ENCODE measurements around the gene ARHGAP1. TPM values are rescaled to one million over a fixed set of nuclear protein-coding genes. Genes with fewer than 3 reads are reported as not detected.

Gene ARHGAP1
- total RNA-seq, 3 donors from 2014 or later: 26.5 to 55.7 (median 33.8) TPM

GRCh38 chr11:46706886-46707285 lies 6.5 kb upstream of the ARHGAP1 start:
- intact Hi-C loops (cut with DNase I; ENCODE audit: low total_unique reads): no loop called here
- peaks cover 20% of the 10 kb centered on the region for H3K36me3 ChIP-seq

GRCh38 chr11:46705070-46705688 lies 4.8 kb upstream of the ARHGAP1 start:
- H3K27me3 ChIP-seq: no peaks in the 10 kb centered on the region
- TF ChIP-seq CTCF (IDR thresholded peaks at IDR 0.05) (no peak), POLR2AphosphoS5 (IDR thresholded peaks at IDR 0.05) (no peak), POLR2A (IDR thresholded peaks at IDR 0.05) (no peak)
- H3K4me1 ChIP-seq: peaks cover 0 to 7% of the 10 kb centered on the region in 2 donors
- no peak overlapping the region for H3K4me3 ChIP-seq
- peaks cover 20% of the 10 kb centered on the region for H3K36me3 ChIP-seq
- no peaks in the 10 kb centered on the region for H3K9me3 ChIP-seq
- no peak for DNase-seq (ENCODE audit: low spot score in 2 of 2)
- H3K27ac ChIP-seq: no peak overlapping the region
- intact Hi-C loops (cut with DNase I; ENCODE audit: low total_unique reads): no loop called here

More at GRCh38 chr11:46706886-46707285, 6.5 kb upstream of the ARHGAP1 start:
- DNase-seq (ENCODE audit: low spot score in 2 of 2): no peak
- no peak overlapping the region for H3K27ac ChIP-seq
- no peaks in the 10 kb centered on the region for H3K9me3 ChIP-seq
- TF ChIP-seq CTCF (IDR thresholded peaks at IDR 0.05) (no peak), POLR2A (IDR thresholded peaks at IDR 0.05) (no peak), POLR2AphosphoS5 (IDR thresholded peaks at IDR 0.05) (no peak)
- H3K27me3 ChIP-seq: no peaks in the 10 kb centered on the region
- no peak overlapping the region for H3K4me3 ChIP-seq
- peaks cover 0 to under 1% of the 10 kb centered on the region in 2 donors for H3K4me1 ChIP-seq

- TF ChIP-seq POLR2AphosphoS5 (IDR thresholded peaks at IDR 0.05): no peak
- no peak for TF ChIP-seq CTCF (IDR thresholded peaks at IDR 0.05)
- TF ChIP-seq POLR2A (IDR thresholded peaks at IDR 0.05): no peak
- Histone ChIP-seq H3K4me3 (peak overlapping the region; percentile 82 to 100 (median 89)), H3K27ac (peak overlapping the region; percentile 90 to 96), H3K9me3 (no peaks in the 10 kb centered on the region), H3K36me3 (peaks cover 20% of the 10 kb centered on the region), H3K27me3 (no peaks in the 10 kb centered on the region), H3K4me1 (peaks cover 13 to 23% of the 10 kb centered on the region in 2 donors)
- no peak for DNase-seq (ENCODE audit: low spot score in 2 of 2)
- intact Hi-C loops (cut with DNase I; ENCODE audit: low total_unique reads): no loop called here
These were observed 747 bp upstream of the ARHGAP1 start for GRCh38 chr11:46701078-46701654.

- H3K27ac ChIP-seq: no peak overlapping the region
- intact Hi-C loops (cut with DNase I; ENCODE audit: low total_unique reads): no loop called here
- H3K4me3 ChIP-seq: peak overlapping the region in 1 of 3 donors; percentile 89
- H3K27me3 ChIP-seq: no peaks in the 10 kb centered on the region
- no peaks in the 10 kb centered on the region for H3K36me3 ChIP-seq
- TF ChIP-seq CTCF (IDR thresholded peaks at IDR 0.05): no peak
- no peak for TF ChIP-seq POLR2AphosphoS5 (IDR thresholded peaks at IDR 0.05)
- TF ChIP-seq POLR2A (IDR thresholded peaks at IDR 0.05): no peak
- peaks cover 13 to 23% of the 10 kb centered on the region in 2 donors for H3K4me1 ChIP-seq
- H3K9me3 ChIP-seq: no peaks in the 10 kb centered on the region
- no peak for DNase-seq (ENCODE audit: low spot score in 2 of 2)
These were observed 1.8 kb downstream of the ARHGAP1 start for GRCh38 chr11:46698597-46698996.

- intact Hi-C loops (cut with DNase I; ENCODE audit: low total_unique reads): no loop called here
- no peaks in the 10 kb centered on the region for H3K27me3 ChIP-seq
- peaks cover 13 to 23% of the 10 kb centered on the region in 2 donors for H3K4me1 ChIP-seq
- H3K9me3 ChIP-seq: no peaks in the 10 kb centered on the region
- no peaks in the 10 kb centered on the region for H3K36me3 ChIP-seq
- DNase-seq (ENCODE audit: low spot score in 2 of 2): no peak
- H3K27ac ChIP-seq: peak overlapping the region; percentile 23 to 68
- TF ChIP-seq POLR2AphosphoS5 (IDR thresholded peaks at IDR 0.05) (no peak), CTCF (IDR thresholded peaks at IDR 0.05) (no peak), POLR2A (IDR thresholded peaks at IDR 0.05) (no peak)
- H3K4me3 ChIP-seq: peak overlapping the region in 1 of 3 donors; percentile 31
These were observed 2.7 kb downstream of the ARHGAP1 start for GRCh38 chr11:46697723-46698122.
